Measurements from ENCODE around the gene ALPK3.
A peak's percentile ranks its signal among the peaks of the same experiment; 100 is the strongest.

Gene ALPK3

DNA sequence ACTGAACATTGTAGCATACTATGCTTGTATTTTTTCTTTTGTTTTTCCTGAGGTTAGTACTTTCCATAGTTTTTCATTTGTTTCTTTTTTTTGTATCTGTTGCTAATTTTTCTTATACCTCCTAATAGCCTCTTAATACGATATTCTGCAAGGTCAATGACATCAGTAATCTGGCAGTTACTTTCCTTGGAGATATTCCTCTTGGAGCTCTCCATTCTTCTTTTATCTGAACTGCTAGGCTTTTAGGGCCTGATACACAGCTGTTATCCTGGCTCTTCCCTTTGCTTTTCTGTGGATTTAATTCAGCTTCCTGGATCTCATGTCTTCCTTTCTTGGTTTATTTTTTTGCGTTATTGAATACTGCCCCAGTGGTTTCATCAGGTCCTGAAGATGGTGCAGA, 12.9 kb downstream of the ALPK3 start:
- TF ChIP-seq, protein P1, sequence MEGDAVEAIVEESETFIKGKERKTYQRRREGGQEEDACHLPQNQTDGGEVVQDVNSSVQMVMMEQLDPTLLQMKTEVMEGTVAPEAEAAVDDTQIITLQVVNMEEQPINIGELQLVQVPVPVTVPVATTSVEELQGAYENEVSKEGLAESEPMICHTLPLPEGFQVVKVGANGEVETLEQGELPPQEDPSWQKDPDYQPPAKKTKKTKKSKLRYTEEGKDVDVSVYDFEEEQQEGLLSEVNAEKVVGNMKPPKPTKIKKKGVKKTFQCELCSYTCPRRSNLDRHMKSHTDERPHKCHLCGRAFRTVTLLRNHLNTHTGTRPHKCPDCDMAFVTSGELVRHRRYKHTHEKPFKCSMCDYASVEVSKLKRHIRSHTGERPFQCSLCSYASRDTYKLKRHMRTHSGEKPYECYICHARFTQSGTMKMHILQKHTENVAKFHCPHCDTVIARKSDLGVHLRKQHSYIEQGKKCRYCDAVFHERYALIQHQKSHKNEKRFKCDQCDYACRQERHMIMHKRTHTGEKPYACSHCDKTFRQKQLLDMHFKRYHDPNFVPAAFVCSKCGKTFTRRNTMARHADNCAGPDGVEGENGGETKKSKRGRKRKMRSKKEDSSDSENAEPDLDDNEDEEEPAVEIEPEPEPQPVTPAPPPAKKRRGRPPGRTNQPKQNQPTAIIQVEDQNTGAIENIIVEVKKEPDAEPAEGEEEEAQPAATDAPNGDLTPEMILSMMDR (IDR thresholded peaks at IDR 0.05; ENCODE audit: insufficient read depth, low read depth, low read length, missing control alignments), result no peak
- H3K4me3 ChIP-seq (ENCODE audit: low read length), result no peak overlapping the region
- no peak for DNase-seq (ENCODE audit: low read depth)

DNA sequence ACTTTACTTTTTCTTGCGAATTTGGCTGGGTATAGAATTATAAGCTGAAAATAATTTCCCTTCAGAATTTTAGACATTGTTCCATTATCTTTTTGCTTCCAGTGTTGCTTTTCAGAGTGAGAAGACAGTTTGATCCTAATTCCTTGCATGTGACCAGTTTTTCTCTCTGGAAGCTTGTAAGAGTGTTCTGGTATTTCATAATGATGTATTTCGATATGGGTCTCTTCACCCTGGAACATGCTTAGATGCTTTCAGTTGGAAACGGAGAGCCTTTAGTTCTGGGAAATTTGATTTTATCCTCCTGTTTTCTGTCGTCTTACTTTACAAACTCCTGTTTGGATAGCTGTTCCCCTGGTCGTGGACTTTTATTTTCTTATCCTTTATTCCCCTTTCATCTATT, 13.9 kb downstream of the ALPK3 start:
- no peak for DNase-seq (ENCODE audit: low read depth)
- no peak overlapping the region for H3K4me3 ChIP-seq (ENCODE audit: low read length)
- TF ChIP-seq, protein P1 (IDR thresholded peaks at IDR 0.05; ENCODE audit: insufficient read depth, low read depth, low read length, missing control alignments), result no peak

DNA sequence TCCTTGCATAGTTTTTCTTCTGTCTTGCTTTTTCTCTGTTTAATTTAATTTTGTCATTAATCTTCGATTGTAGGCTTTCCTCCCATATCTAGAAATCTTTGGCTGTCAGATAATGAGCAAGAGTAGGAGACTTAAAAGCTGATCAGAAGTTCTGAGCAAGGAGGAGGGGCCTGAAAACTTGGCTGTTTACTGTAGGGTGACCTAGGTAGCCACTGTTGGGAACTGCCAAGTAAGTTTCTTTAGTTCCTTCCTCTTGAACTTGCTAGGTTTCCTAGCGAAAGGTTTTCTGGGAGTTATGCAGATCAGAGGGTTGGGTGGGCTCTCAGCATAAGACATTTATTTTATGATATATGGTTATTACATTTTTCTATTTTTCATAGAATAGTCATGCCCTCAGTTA, 14.5 kb downstream of the ALPK3 start:
- TF ChIP-seq, protein P1 (IDR thresholded peaks at IDR 0.05; ENCODE audit: insufficient read depth, low read depth, low read length, missing control alignments), result no peak
- no peak for DNase-seq (ENCODE audit: low read depth)
- no peak overlapping the region for H3K4me3 ChIP-seq (ENCODE audit: low read length)

DNA sequence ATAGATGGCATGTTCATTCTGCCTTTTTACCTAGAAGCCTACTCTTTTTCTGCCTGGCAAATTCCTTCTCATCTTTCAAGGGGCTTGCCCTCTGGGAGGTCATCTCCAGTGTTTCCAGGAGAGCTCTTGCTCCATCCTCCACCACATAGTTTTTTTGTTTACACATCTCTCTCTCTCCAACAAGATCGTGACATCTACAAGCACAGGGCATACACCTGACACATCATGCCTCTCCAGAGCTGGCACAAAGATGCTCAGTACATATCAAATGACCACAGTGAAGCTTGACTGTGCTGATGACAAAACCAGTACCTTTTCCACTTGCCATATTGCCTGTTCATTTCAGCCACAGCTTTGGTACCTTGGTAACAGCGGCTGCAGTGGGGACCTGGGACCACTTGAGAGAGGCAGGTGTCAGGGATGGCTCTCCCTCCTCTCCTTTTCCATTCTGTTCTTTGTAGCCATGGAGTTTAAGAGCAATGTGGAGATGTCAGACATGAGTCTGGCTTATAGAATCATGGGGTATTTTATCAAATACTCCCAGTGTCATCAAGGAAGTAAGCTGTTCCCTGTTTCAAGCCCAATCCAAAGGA, 15.4 kb downstream of the ALPK3 start:
- TF ChIP-seq, protein P1 (IDR thresholded peaks at IDR 0.05; ENCODE audit: insufficient read depth, low read depth, low read length, missing control alignments), result no peak
- DNase-seq (ENCODE audit: low read depth), result no peak
- H3K4me3 ChIP-seq (ENCODE audit: low read length), result no peak overlapping the region

DNA sequence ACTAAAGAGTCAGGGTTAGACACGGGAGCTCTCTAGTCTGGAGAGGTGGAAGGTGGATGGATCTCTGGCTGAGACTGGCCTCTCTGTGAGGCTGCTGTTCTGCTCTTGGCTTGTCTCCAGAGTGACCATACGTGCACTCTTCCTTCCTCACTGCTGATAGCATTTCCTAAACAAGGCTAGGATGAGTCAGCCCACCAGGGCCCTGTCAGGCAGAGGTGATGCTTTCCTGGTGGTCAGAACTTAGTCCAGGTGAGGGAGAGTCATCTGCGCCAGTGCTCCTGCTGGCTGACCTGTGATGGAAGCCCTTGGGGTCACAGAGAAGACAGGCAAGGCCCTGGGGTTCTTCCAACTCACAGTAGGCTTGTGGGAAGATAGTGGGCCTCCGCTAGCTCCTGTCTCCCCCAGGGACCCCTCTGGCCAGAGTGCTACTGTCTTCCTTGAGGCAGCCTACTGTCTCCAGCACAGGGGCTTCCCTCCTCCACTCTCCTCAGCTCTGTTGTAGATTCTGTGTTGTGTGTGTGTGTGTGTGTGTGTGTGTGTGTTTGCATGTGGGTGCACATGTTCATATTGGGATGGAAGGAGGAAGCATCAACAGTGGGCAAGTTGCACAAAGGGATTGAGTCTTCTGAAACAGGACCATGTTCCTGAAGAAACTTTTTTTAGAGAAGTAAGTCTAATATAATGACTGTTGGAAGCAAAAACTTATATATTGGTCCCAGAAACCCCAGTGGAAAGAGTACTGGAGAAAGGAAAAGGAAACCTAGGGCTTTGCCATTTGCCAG, 16.5 kb downstream of the ALPK3 start:
- no peak overlapping the region for H3K4me3 ChIP-seq (ENCODE audit: low read length)
- TF ChIP-seq, protein P1 (IDR thresholded peaks at IDR 0.05; ENCODE audit: insufficient read depth, low read depth, low read length, missing control alignments), result no peak
- peak; percentile 39 for DNase-seq (ENCODE audit: low read depth)

DNA sequence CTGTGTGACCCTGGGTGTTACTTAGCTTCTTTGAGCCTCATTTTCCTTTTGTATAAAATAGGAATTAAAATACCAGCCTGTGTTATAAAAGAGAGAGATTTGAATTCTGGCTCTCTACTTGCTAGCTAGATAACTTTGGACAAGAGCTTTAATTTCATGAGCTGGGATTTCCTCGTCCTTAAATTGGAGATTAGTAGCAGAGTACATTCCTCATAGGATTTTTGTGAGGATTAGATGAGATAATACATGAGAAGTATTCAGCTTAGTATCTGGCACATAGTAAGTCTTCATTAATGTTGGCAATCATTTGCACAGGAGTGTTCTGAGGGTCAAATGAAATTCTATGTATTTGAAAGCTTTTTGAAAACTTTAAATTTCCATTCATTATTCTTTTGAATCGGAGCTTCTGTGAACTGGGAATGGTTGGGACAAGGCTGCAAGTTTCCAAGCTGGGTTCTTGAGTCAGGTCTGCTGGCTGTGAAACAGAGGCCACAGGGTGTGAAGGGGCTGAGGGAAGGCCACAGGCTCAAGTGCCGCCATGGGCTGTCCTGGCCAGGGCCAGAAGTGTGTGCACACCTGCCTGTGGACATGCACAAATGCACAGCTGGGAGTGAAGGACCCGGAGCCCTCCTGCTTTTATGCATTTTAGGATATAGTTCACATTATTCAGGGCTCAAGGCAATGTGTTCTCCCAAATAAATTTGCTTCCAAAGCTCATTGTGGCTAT, 17.2 kb downstream of the ALPK3 start:
- TF ChIP-seq, protein P1 (IDR thresholded peaks at IDR 0.05; ENCODE audit: insufficient read depth, low read depth, low read length, missing control alignments), result no peak
- DNase-seq (ENCODE audit: low read depth), result no peak
- H3K4me3 ChIP-seq (ENCODE audit: low read length), result no peak overlapping the region

Data from epithelial cell of esophagus (primary cell).